K562 (cell line): ENCODE measurements around the gene SLC39A5. TPM values are rescaled to one million over a fixed set of nuclear protein-coding genes. Genes with fewer than 3 reads are reported as not detected.

ENCODE experiments used
- ATAC-seq: fragments of 200-7000 bp; cut with Tn5 transposase; 3 replicates; pipeline ENCODE4 v1.9.1; 2020; ENCODE audit warnings: moderate library complexity
- BruUV-seq: library from RNA; stranded (reverse); fragments of 400-500 nt; replicated peaks from 2 replicates; lab custom pipeline; 2021; lab: Mats Ljungman, UMichigan
- CTCF ChIA-PET: fragments of 300-600 bp; formaldehyde crosslinking; extraction: SDS; loops from one replicate; lab custom pipeline; 2021; ENCODE audit warnings: low intra/inter-chr PET ratio; lab: Yijun Ruan, JAX
- POLR2A ChIA-PET: fragments of 300-600, 350-650 bp; sonication (Branson Sonifier 250); formaldehyde crosslinking; extraction: SDS; loops from one replicate; lab custom pipeline; 2021; ENCODE audit warnings: antibody characterized with exemption, inconsistent platforms; lab: Yijun Ruan, JAX
- DNase-seq, 4 experiments: peaks; one replicate each; pipeline versions ENCODE4 v3.0.0 to v3.0.0-alpha.2; 2011 to 2018; ENCODE audit warnings: low spot score in 3 of 4, mixed read lengths in 3 of 4; ENCODE audit errors: extremely low read depth in 1 of 4
- FAIRE-seq: peaks from 2 replicates; lab custom pipeline; 2011; peaks lifted over from hg19 to GRCh38; lab: Jason Lieb, UNC
- H2AFZ ChIP-seq: 2 replicates; pipeline ENCODE4 v1.6.0; 2011; ENCODE audit warnings: low read depth, low read length, control low read depth, inconsistent platforms
- H3K27ac ChIP-seq: fragments of 200-600 bp; 3 replicates; pipeline ENCODE4 v1.8.0; 2011; ENCODE audit warnings: low read depth, mild to moderate bottlenecking, control low read depth, inconsistent platforms, low read length, moderate library complexity, mixed read lengths; ENCODE audit errors: extremely low read depth
- H3K27me3 ChIP-seq, 2 experiments: fragments of 300-600 bp in 1 of 2; 2 replicates in 1 of 2; 3 replicates in 1 of 2; pipeline versions ENCODE4 v1.6.0 to v1.8.0; 2011; ENCODE audit warnings: inconsistent platforms in 2 of 2, low read length in 2 of 2, mild to moderate bottlenecking in 1 of 2, mixed read lengths in 1 of 2, moderate library complexity in 1 of 2; ENCODE audit not compliant: control insufficient read depth in 2 of 2, insufficient read depth in 2 of 2
- H3K36me3 ChIP-seq: fragments of 300-600 bp; 3 replicates; pipeline ENCODE4 v1.8.0; 2011; ENCODE audit warnings: mild to moderate bottlenecking, low read length, inconsistent platforms; ENCODE audit not compliant: control insufficient read depth, insufficient read depth
- H3K4me1 ChIP-seq, 2 experiments: fragments of 200-600 bp in 1 of 2; replicated peaks in 1 of 2; 2 replicates in 1 of 2; 3 replicates in 1 of 2; pipeline versions ENCODE4 v1.5.1 to v1.8.0; 2011; ENCODE audit warnings: inconsistent platforms in 2 of 2, low read length in 2 of 2, mild to moderate bottlenecking in 1 of 2, mixed read lengths in 1 of 2, moderate library complexity in 1 of 2; ENCODE audit not compliant: control insufficient read depth in 2 of 2, insufficient read depth in 2 of 2
- H3K4me2 ChIP-seq: 2 replicates; pipeline ENCODE4 v1.6.1; 2011; ENCODE audit warnings: low read length, control low read depth, inconsistent platforms, mixed read lengths; ENCODE audit not compliant: insufficient read depth
- H3K4me3 ChIP-seq: fragments of 200-600 bp; sonication (generic), shearing (Covaris generic); 2 replicates; pipeline ENCODE4 v1.5.1; 2016; ENCODE audit warnings: control low read depth, inconsistent platforms
- H3K79me2 ChIP-seq: fragments of 200-600 bp; 3 replicates; pipeline ENCODE4 v1.8.0; 2011; ENCODE audit warnings: low read length, inconsistent platforms; ENCODE audit not compliant: control insufficient read depth, insufficient read depth
- H3K9ac ChIP-seq, 2 experiments: 2 replicates each; pipeline versions ENCODE4 v1.6.0 to v1.6.1; 2011; ENCODE audit warnings: low read depth in 2 of 2, low read length in 2 of 2, control low read depth in 1 of 2, inconsistent platforms in 1 of 2, mild to moderate bottlenecking in 1 of 2, mixed read lengths in 1 of 2; ENCODE audit not compliant: insufficient read depth in 1 of 2
- H3K9me1 ChIP-seq: one replicate; pipeline ENCODE4 v1.6.0; 2011; ENCODE audit warnings: inconsistent platforms, mild to moderate bottlenecking, low read length, moderate library complexity; ENCODE audit not compliant: control insufficient read depth, insufficient read depth
- H3K9me3 ChIP-seq: replicated peaks from 2 replicates; pipeline ENCODE4 v1.5.1; 2011; ENCODE audit warnings: low read depth, low read length, inconsistent platforms; ENCODE audit not compliant: control insufficient read depth, insufficient read depth
- H4K20me1 ChIP-seq: replicated peaks from 2 replicates; pipeline ENCODE4 v1.6.1; 2011; ENCODE audit warnings: low read length, inconsistent platforms, mixed read lengths; ENCODE audit not compliant: control insufficient read depth, insufficient read depth
- CREB3L1 ChIP-seq: fragments of 450-650 bp; IDR thresholded peaks from 2 replicates; pipeline ENCODE4 v1.6.1; 2014; ENCODE audit warnings: low read depth, mild to moderate bottlenecking, moderate library complexity, borderline replicate concordance
- CTCFL ChIP-seq: IDR thresholded peaks from 2 replicates; pipeline ENCODE4 v1.6.1; 2011; ENCODE audit warnings: borderline replicate concordance, low read depth, mild to moderate bottlenecking, moderate library complexity, low read length; ENCODE audit not compliant: insufficient read depth, poor library complexity, severe bottlenecking
- OTX1 ChIP-seq: fragments of 450-650 bp; formaldehyde crosslinking; IDR thresholded peaks from 2 replicates; pipeline ENCODE4 v1.4.0; 2022; ENCODE audit warnings: mild to moderate bottlenecking
- PHF21A ChIP-seq: fragments of 450-650 bp; IDR thresholded peaks from 2 replicates; pipeline ENCODE4 v1.6.1; 2017; ENCODE audit warnings: low read depth, borderline replicate concordance
- PHTF2 ChIP-seq: fragments of 250-450 bp; sonication (Bioruptor Pico); IDR thresholded peaks from 2 replicates; pipeline ENCODE4 v1.5.0; 2021; ENCODE audit warnings: mild to moderate bottlenecking
- RBM14 ChIP-seq: fragments of 200-400 bp; formaldehyde crosslinking; IDR thresholded peaks from 2 replicates; pipeline ENCODE4 v1.6.1; 2018; ENCODE audit warnings: low read depth, mild to moderate bottlenecking, low read length, moderate library complexity, borderline replicate concordance; ENCODE audit not compliant: insufficient read depth
- SMARCC2 ChIP-seq: fragments of 450-650 bp; IDR thresholded peaks from 2 replicates; pipeline ENCODE4 v1.6.1; 2017; ENCODE audit warnings: antibody characterized with exemption, moderate library complexity, mild to moderate bottlenecking, low read depth
- ZKSCAN8 ChIP-seq: fragments of 200-800 bp; sonication (Bioruptor generic); IDR thresholded peaks from 2 replicates; pipeline ENCODE4 v1.6.1; 2016; ENCODE audit warnings: missing genetic modification characterization, missing compliant biosample characterization
- ZNF699 ChIP-seq: fragments of 250-450 bp; sonication (Bioruptor Pico); IDR thresholded peaks from 2 replicates; pipeline ENCODE4 v1.8.0; 2021; ENCODE audit warnings: mild to moderate bottlenecking, moderate library complexity; ENCODE audit not compliant: insufficient replicate concordance
- ZNF764 ChIP-seq: fragments of 250-450 bp; sonication (Bioruptor Pico); IDR thresholded peaks from 2 replicates; pipeline ENCODE4 v1.4.0; 2020; ENCODE audit warnings: low read depth, mild to moderate bottlenecking, moderate library complexity
- ZNF830 ChIP-seq: fragments of 250-450 bp; sonication (Bioruptor Pico); IDR thresholded peaks from 2 replicates; pipeline ENCODE4 v1.5.0; 2021; ENCODE audit warnings: mild to moderate bottlenecking
- WGBS: fragments of 100-300 bp; shearing (Covaris generic); methylation state at CpG from one replicate; pipeline ENCODE4 v1.1.6; 2016; ENCODE audit warnings: low coverage, mixed read lengths; ENCODE audit not compliant: insufficient coverage; ENCODE audit errors: missing lambda C conversion rate; 5-methylcytosine and 5-hydroxymethylcytosine counted together
- in situ Hi-C: fragments of 300-500 bp; cut with MboI; formaldehyde crosslinking; loops from 4 replicates; pipeline ENCODE4 v1.15.0; 2018; ENCODE audit warnings: inconsistent platforms, mixed read lengths
- intact Hi-C: fragments of 100-400 bp; cut with micrococcal nuclease; formaldehyde crosslinking; loops from 2 replicates; pipeline ENCODE4 v1.14.2; 2022
- polyA plus RNA-seq, 8 experiments: library from polyadenylated mRNA; depleted of rRNA in 4 of 8; stranded (reverse) in 5 of 8; unstranded in 3 of 8; fragments of >200 nt; fragmentation: Nextera tagmentation in 2 of 8; fragmentation: Illumina TruSeq in 1 of 8; extraction: Ambion mirVana in 2 of 8; extraction: Trizol in 1 of 8; gene quantifications; 2 replicates each; pipeline versions ENCODE4 v1.2.1 to v1.2.3, GENCODE V29; 2011 to 2014; ENCODE audit warnings: inconsistent platforms in 1 of 8, missing spikeins in 1 of 8
- total RNA-seq, 7 experiments: library from RNA; depleted of rRNA in 6 of 7; stranded (reverse); fragments of >200 nt in 6 of 7; fragmentation: Illumina TruSeq in 2 of 7; extraction: Trizol in 2 of 7; gene quantifications; 2 replicates each; pipeline versions ENCODE4 v1.2.1 to v1.2.3, GENCODE V29; 2011 to 2021; ENCODE audit warnings: low replicate concordance in 1 of 7

SLC39A5 gene
- total and polyA plus RNA-seq, 9 of the 15 experiments (the other 6 are each of a cell fraction or from before 2014, with no cell fraction given), result 0.08 to 0.10 TPM; not detected in 7

DNA sequence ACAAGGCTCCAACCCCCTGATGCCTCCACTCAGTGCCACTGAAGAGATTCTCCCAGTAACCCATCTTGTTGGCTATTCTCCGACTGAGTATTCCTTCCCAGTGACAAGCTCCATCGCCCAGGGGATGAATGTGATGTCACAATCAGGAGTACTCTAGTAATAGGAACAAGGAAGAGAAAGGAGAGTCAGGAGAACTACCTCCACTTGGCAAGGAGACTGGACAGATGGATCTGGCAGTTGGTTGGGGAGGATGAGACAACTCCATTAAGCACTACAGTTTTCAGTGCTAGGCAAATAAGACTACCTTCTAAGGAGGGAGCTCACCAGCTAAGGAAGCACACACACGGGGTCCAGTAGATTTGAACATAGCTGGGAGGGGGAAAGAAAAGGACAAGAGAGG lies 13.4 kb upstream of the SLC39A5 start:
- Histone ChIP-seq H3K9me3 (no peaks in the 10 kb centered on the region), H3K27ac (no peak overlapping the region), H3K79me2 (peaks cover 23% of the 10 kb centered on the region), H2AFZ (no peak overlapping the region), H3K4me2 (no peak overlapping the region), H3K4me1 (peaks cover 0 to 6% of the 10 kb centered on the region in 2 experiments; a peak in 3 of 5 replicates), H3K4me3 (no peak overlapping the region), H3K9ac (peak overlapping the region in 1 of 2 experiments; percentile 3; a peak in 1 of 4 replicates), H4K20me1 (0 out of 2 replicates have a peak, but pooled peaks cover 3% of the 10 kb centered on the region), H3K9me1 (no peaks in the 10 kb centered on the region), H3K27me3 (no peaks in the 10 kb centered on the region), H3K36me3 (peaks cover 50% of the 10 kb centered on the region)
- no TSS peak for BruUV-seq
- no peak for ATAC-seq
- DNase-seq, result no peak
- FAIRE-seq, result no peak
- ChIA-PET CTCF (no interaction called here), POLR2A (interaction anchor here (0.6 to 0.8 kb wide), 5 partner anchors 10 to 99 kb away, joined by 3 read pairs; no protein-coding TSS in a partner anchor)
- WGBS, result 91% methylated on average over 3 of the region's 3 CpGs
- TF ChIP-seq OTX1 (CRISPR knock-in tag) (no peak), ZKSCAN8 (no peak)
- in situ Hi-C loops (no loop called here), intact Hi-C loops (no loop called here)

DNA sequence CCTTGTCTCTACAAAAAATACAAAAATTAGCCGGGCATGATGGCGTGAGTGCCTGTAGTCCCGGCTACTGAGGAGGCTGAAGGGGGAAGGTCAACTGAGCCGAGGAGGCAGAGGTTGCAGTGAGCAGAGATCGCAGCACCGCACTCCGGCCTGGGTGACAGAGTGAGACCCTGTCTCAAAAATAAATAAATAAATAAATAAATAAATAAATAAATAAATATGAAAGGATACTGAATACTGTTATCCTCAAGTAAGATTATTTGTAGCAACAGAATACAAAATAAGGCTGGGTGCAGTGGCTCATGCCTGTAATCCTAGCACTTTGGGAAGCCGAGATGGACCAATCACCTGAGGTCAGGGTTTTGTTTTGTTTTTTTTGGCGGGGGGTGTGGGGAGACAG lies 10.0 kb upstream of the SLC39A5 start:
- H2AFZ ChIP-seq, result no peak overlapping the region
- WGBS, result 90% methylated on average over 9 of the region's 9 CpGs
- no TSS peak for BruUV-seq
- H3K79me2 ChIP-seq, result peaks cover 39% of the 10 kb centered on the region
- ChIA-PET POLR2A (interaction anchor here (0.6 to 3.4 kb wide), 3 partner anchors 13 to 168 kb away, joined by 3 to 68 read pairs (median 22); partner anchors contain the start of gene SMARCC2), CTCF (interaction anchor here (0.6 kb wide), 1 partner anchor 37 kb away, joined by 3 read pairs; no protein-coding TSS in a partner anchor)
- H3K27ac ChIP-seq, result no peak overlapping the region
- no peaks in the 10 kb centered on the region for H3K9me1 ChIP-seq
- H3K36me3 ChIP-seq, result peaks cover 17% of the 10 kb centered on the region; the same call in 2 of the 3 replicates
- DNase-seq, result no peak
- no peak for ATAC-seq
- no peak overlapping the region for H3K4me2 ChIP-seq
- H3K4me1 ChIP-seq, result peaks cover 15 to 31% of the 10 kb centered on the region in 2 experiments; a peak in 4 of 5 replicates
- in situ Hi-C loops (no loop called here), intact Hi-C loops (loop anchor here (10.0 kb wide), 1 partner anchor 175 kb away; the partner anchor contains the start of gene RPS26)
- H3K9ac ChIP-seq, result no peak overlapping the region
- no peaks in the 10 kb centered on the region for H3K27me3 ChIP-seq
- H3K9me3 ChIP-seq, result no peaks in the 10 kb centered on the region
- no peak for FAIRE-seq
- H4K20me1 ChIP-seq, result no peaks in the 10 kb centered on the region
- H3K4me3 ChIP-seq, result no peak overlapping the region
- no peak for TF ChIP-seq RBM14
- no peak for TF ChIP-seq CREB3L1
- no peak for TF ChIP-seq SMARCC2
- no peak for TF ChIP-seq ZNF699
- TF ChIP-seq ZNF764 (CRISPR knock-in tag), result no peak
- no peak for TF ChIP-seq CTCFL
- TF ChIP-seq ZNF830 (CRISPR knock-in tag), result no peak
- no peak for TF ChIP-seq PHF21A
- no peak for TF ChIP-seq PHTF2
